Measurements from ENCODE around the gene BACH2.

GRCh38 chr6:90072935-90073464, 223.6 kb downstream of the BACH2 start:
- TF ChIP-seq CTCF (conservative IDR thresholded peaks at IDR 0.05; ENCODE audit: low read depth in 2 of 2) (no peak), POLR2AphosphoS5 (IDR thresholded peaks at IDR 0.05; ENCODE audit: low read depth) (no peak), EZH2phosphoT487 (IDR thresholded peaks at IDR 0.05; ENCODE audit: unreplicated experiment) (no peak), REST (IDR thresholded peaks at IDR 0.05; ENCODE audit: unreplicated experiment) (no peak), NANOG (IDR thresholded peaks at IDR 0.05; ENCODE audit: borderline replicate concordance) (no peak), CREB1 (CRISPR knock-in tag; IDR thresholded peaks at IDR 0.05; ENCODE audit: low read depth) (no peak), JUNB (IDR thresholded peaks at IDR 0.05; ENCODE audit: unreplicated experiment) (no peak), EZH2 (IDR thresholded peaks at IDR 0.05; ENCODE audit: low read depth, unreplicated experiment) (no peak), ZNF462 (CRISPR knock-in tag; IDR thresholded peaks at IDR 0.05) (no peak)

Data from GM23338 (cell line).